HepG2 (cell line): ENCODE results near the gene S100Z.

Source experiments
- CCDC6 ChIP-seq: sonication (generic); formaldehyde crosslinking; IDR thresholded peaks from 2 replicates; pipeline ENCODE4 v1.8.1; 2022; ENCODE audit warnings: mild to moderate bottlenecking, missing genetic modification reagents, moderate library complexity
- ELF1 ChIP-seq: sonication (generic); formaldehyde crosslinking; IDR thresholded peaks from 2 replicates; pipeline ENCODE4 v1.4.0; 2020; ENCODE audit warnings: missing genetic modification reagents
- FOXM1 ChIP-seq: sonication (generic); formaldehyde crosslinking; IDR thresholded peaks from 2 replicates; pipeline ENCODE4 v1.5.0; 2020; ENCODE audit warnings: missing genetic modification reagents
- HNF4G ChIP-seq, 2 experiments: sonication (generic) in 1 of 2; formaldehyde crosslinking in 1 of 2; IDR thresholded peaks; 2 replicates each; pipeline versions ENCODE4 v1.4.0 to v1.6.1; 2011 to 2020; ENCODE audit warnings: borderline replicate concordance in 2 of 2, low read depth in 2 of 2, mild to moderate bottlenecking in 2 of 2, low read length in 1 of 2, missing genetic modification reagents in 1 of 2, moderate library complexity in 1 of 2
- JDP2 ChIP-seq: sonication (generic); formaldehyde crosslinking; IDR thresholded peaks from 2 replicates; pipeline ENCODE4 v1.8.1; 2022; ENCODE audit warnings: missing genetic modification reagents, borderline replicate concordance
- MYNN ChIP-seq: sonication (generic); formaldehyde crosslinking; IDR thresholded peaks from 2 replicates; pipeline ENCODE4 v1.4.0; 2020; ENCODE audit warnings: mild to moderate bottlenecking, low read depth, missing genetic modification reagents
- SMAD3 ChIP-seq: sonication (generic); formaldehyde crosslinking; IDR thresholded peaks from 2 replicates; pipeline ENCODE4 v1.4.0; 2020; ENCODE audit warnings: missing genetic modification reagents
- SOX13 ChIP-seq, 3 experiments: fragments of 450-650 bp in 1 of 3; sonication (generic) in 1 of 3; formaldehyde crosslinking in 1 of 3; IDR thresholded peaks in 2 of 3; conservative IDR thresholded peaks in 1 of 3; 2 replicates each; pipeline versions ENCODE4 v1.5.0 to v1.6.1; 2016 to 2020; ENCODE audit warnings: antibody characterized with exemption in 1 of 3, mild to moderate bottlenecking in 1 of 3, missing compliant biosample characterization in 1 of 3, missing genetic modification reagents in 1 of 3, moderate library complexity in 1 of 3
- SPEN ChIP-seq: sonication (generic); formaldehyde crosslinking; IDR thresholded peaks from 2 replicates; pipeline ENCODE4 v1.5.1; 2020; ENCODE audit warnings: low read depth, mild to moderate bottlenecking, missing genetic modification reagents
- ZBTB21 ChIP-seq: sonication (generic); formaldehyde crosslinking; IDR thresholded peaks from 2 replicates; pipeline ENCODE4 v1.4.0; 2020; ENCODE audit warnings: missing genetic modification reagents
- ZNF274 ChIP-seq: sonication (generic); formaldehyde crosslinking; IDR thresholded peaks from 2 replicates; pipeline ENCODE4 v1.5.1; 2020; ENCODE audit warnings: mild to moderate bottlenecking, missing genetic modification reagents
- TF ChIP-seq, protein P1 (sequence below): sonication (generic); formaldehyde crosslinking; IDR thresholded peaks from 2 replicates; pipeline ENCODE4 v1.4.0; 2020; ENCODE audit warnings: missing genetic modification reagents

DNA sequence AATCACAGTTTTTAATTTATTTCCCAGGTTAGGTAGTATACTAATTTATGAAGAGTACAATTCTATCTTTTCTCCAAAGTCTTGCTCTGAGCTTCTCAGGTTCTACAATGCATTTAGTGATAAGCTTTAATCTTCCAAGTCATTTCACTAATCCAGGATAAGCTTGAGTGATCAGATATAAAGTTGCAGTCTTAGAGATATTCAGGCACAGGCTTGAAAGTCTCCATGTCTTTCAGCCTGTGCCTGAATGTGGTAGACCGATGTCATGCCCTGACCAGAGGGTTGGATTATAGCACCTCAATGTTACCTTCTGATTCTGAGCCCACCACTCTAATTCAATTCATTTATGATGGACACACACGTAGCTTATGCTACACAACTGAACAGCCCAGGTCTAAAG is 106.2 kb downstream of the S100Z start:
- no peak for TF ChIP-seq FOXM1 (CRISPR knock-in tag)
- TF ChIP-seq CCDC6 (CRISPR knock-in tag) = no peak
- TF ChIP-seq ELF1 (CRISPR knock-in tag) = no peak
- no peak for TF ChIP-seq MYNN (CRISPR knock-in tag)
- TF ChIP-seq HNF4G (IDR thresholded peaks at IDR 0.05; ENCODE audit: borderline replicate concordance, low read depth, low read length) = no peak
- no peak for TF ChIP-seq HNF4G (CRISPR knock-in tag; IDR thresholded peaks at IDR 0.05; ENCODE audit: borderline replicate concordance, low read depth)
- no peak for TF ChIP-seq JDP2
- no peak for TF ChIP-seq ZNF274
- TF ChIP-seq SOX13 (IDR thresholded peaks at IDR 0.05) = no peak
- no peak for TF ChIP-seq SOX13 (CRISPR knock-in tag; conservative IDR thresholded peaks at IDR 0.05 in 1 of 2, IDR thresholded peaks at IDR 0.05 in 1 of 2)
- no peak for TF ChIP-seq SPEN (CRISPR knock-in tag)
- no peak for TF ChIP-seq SMAD3 (CRISPR knock-in tag)
- no peak for TF ChIP-seq ZBTB21 (CRISPR knock-in tag)
- TF ChIP-seq, protein P1, sequence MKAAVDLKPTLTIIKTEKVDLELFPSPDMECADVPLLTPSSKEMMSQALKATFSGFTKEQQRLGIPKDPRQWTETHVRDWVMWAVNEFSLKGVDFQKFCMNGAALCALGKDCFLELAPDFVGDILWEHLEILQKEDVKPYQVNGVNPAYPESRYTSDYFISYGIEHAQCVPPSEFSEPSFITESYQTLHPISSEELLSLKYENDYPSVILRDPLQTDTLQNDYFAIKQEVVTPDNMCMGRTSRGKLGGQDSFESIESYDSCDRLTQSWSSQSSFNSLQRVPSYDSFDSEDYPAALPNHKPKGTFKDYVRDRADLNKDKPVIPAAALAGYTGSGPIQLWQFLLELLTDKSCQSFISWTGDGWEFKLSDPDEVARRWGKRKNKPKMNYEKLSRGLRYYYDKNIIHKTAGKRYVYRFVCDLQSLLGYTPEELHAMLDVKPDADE (CRISPR knock-in tag) = no peak
